Measurements from ENCODE around the gene ID3.

DNA sequence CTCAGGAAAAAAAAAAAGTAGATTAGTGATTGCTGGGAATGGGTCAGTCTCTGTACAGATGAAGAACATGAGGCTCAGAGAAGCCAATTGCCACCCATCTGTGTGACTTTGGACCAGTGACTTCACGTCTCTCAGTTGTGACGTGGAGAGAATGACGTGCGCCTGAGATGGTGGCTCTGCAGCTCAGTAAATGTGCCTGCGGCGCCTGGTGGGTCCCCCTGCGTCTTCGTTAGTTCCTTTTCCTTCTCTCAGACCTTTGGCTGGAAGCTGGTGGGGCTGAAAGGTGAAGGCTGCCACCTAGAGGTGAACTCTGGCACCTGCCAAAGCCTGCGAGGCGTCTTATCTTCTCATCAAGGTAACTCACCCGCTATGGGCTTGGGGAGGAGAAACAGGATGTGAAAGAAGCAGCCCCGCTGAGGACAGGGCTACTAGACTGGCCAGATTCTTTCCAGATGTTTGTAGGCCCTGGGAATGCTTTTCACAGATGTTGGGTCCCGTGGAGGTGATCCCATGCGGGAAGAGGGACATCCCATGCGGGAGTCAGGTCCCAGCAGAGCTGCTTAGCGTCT is 19.5 kb downstream of the ID3 start:
- TF ChIP-seq CTCF (IDR thresholded peaks at IDR 0.05) (peak; percentile 84 to 93 (median 90)), POLR2A (IDR thresholded peaks at IDR 0.05) (no peak)
